H1 (cell line): ENCODE results near the gene CIROP. TPM values are rescaled to one million over a fixed set of nuclear protein-coding genes. Genes with fewer than 3 reads are reported as not detected.

Source experiments
- CTCF ChIA-PET: fragments of 300-600 bp; sonication (Branson Sonifier 250); formaldehyde crosslinking; loops from one replicate; lab custom pipeline; 2021; ENCODE audit not compliant: partially characterized antibody; lab: Charles Lee
- POLR2A ChIA-PET: fragments of 300-600 bp; sonication (Branson Sonifier 250); formaldehyde crosslinking; loops from one replicate; lab custom pipeline; 2021; ENCODE audit warnings: inconsistent platforms; ENCODE audit not compliant: partially characterized antibody; lab: Charles Lee
- DNase-seq, 2 experiments: peaks; one replicate each; pipeline versions ENCODE4 v3.0.0 to v3.0.0-alpha.2; 2010 to 2022; ENCODE audit warnings: low spot score in 2 of 2, low read depth in 1 of 2, mixed read lengths in 1 of 2
- FAIRE-seq: peaks from 2 replicates; lab custom pipeline; 2011; peaks lifted over from hg19 to GRCh38; lab: Jason Lieb, UNC
- H2AFZ ChIP-seq: 2 replicates; pipeline ENCODE4 v1.8.1; 2012; ENCODE audit warnings: low read length, inconsistent platforms
- H2AK5ac ChIP-seq: 2 replicates; pipeline ENCODE4 v1.6.1; 2013; ENCODE audit warnings: low read depth, low read length
- H2BK120ac ChIP-seq: replicated peaks from 2 replicates; pipeline ENCODE3; 2013; ENCODE audit warnings: low read depth, low read length, inconsistent platforms
- H2BK12ac ChIP-seq: 2 replicates; pipeline ENCODE4 v1.6.1; 2013; ENCODE audit warnings: low read depth, low read length
- H2BK15ac ChIP-seq: 2 replicates; pipeline ENCODE4 v1.6.1; 2013; ENCODE audit warnings: low read length
- H2BK20ac ChIP-seq: 2 replicates; pipeline ENCODE4 v1.6.1; 2013; ENCODE audit warnings: low read length
- H2BK5ac ChIP-seq: 2 replicates; pipeline ENCODE4 v1.6.1; 2013; ENCODE audit warnings: low read depth, low read length
- H3K14ac ChIP-seq: 2 replicates; pipeline ENCODE4 v1.6.1; 2013; ENCODE audit warnings: inconsistent platforms; ENCODE audit not compliant: insufficient read length
- H3K18ac ChIP-seq: 2 replicates; pipeline ENCODE4 v1.6.1; 2013; ENCODE audit warnings: low read length; ENCODE audit errors: extremely low read depth
- H3K23ac ChIP-seq: 2 replicates; pipeline ENCODE4 v1.6.1; 2013; ENCODE audit warnings: inconsistent platforms; ENCODE audit not compliant: insufficient read length
- H3K23me2 ChIP-seq: 2 replicates; pipeline ENCODE4 v1.6.1; 2013; ENCODE audit warnings: low read depth, low read length
- H3K27ac ChIP-seq: 2 replicates; pipeline ENCODE4 v1.6.1; 2011; ENCODE audit warnings: low read depth, low read length, inconsistent platforms
- H3K27me3 ChIP-seq, 4 experiments: replicated peaks in 1 of 4; 1 replicate in 1 of 4; 2 replicates in 3 of 4; pipeline versions ENCODE4 v1.6.1 to v1.8.1; 2011 to 2013; ENCODE audit warnings: low read length in 3 of 4, mild to moderate bottlenecking in 3 of 4, inconsistent platforms in 2 of 4, mixed read lengths in 2 of 4, moderate library complexity in 1 of 4; ENCODE audit not compliant: control insufficient read depth in 3 of 4, insufficient read depth in 3 of 4; ENCODE audit errors: extremely low read depth in 1 of 4
- H3K36me3 ChIP-seq, 4 experiments: 2 replicates each; pipeline versions ENCODE4 v1.6.1 to v1.8.1; 2011 to 2013; ENCODE audit warnings: mild to moderate bottlenecking in 4 of 4, low read length in 3 of 4, moderate library complexity in 2 of 4, control low read depth in 1 of 4, inconsistent platforms in 1 of 4; ENCODE audit not compliant: insufficient read depth in 4 of 4, control insufficient read depth in 2 of 4
- H3K4ac ChIP-seq: replicated peaks from 2 replicates; pipeline ENCODE3; 2013; ENCODE audit warnings: low read length, low read depth, mixed read lengths, inconsistent platforms; ENCODE audit not compliant: insufficient read length
- H3K4me1 ChIP-seq, 4 experiments: replicated peaks in 1 of 4; 1 replicate in 1 of 4; 2 replicates in 3 of 4; pipeline versions ENCODE4 v1.6.1 to v1.8.1; 2011 to 2013; ENCODE audit warnings: low read length in 3 of 4, inconsistent platforms in 2 of 4, mixed read lengths in 1 of 4; ENCODE audit not compliant: insufficient read depth in 4 of 4, control insufficient read depth in 3 of 4
- H3K4me2 ChIP-seq, 2 experiments: 2 replicates each; pipeline versions ENCODE4 v1.6.1 to v1.8.1; 2011 to 2013; ENCODE audit warnings: low read depth in 2 of 2, low read length in 2 of 2, control low read depth in 1 of 2, inconsistent platforms in 1 of 2, mild to moderate bottlenecking in 1 of 2; ENCODE audit not compliant: insufficient read depth in 1 of 2
- H3K4me3 ChIP-seq, 4 experiments: fragments of 200-600, 300-600 bp in 1 of 4; sonication (generic), shearing (Covaris generic), sonication (Bioruptor Twin) in 1 of 4; 2 replicates each; pipeline versions ENCODE4 v1.5.1 to v1.8.1; 2011 to 2016; ENCODE audit warnings: low read length in 4 of 4, low read depth in 3 of 4, control low read depth in 2 of 4, inconsistent platforms in 2 of 4, mild to moderate bottlenecking in 2 of 4, mixed read lengths in 1 of 4, moderate library complexity in 1 of 4; ENCODE audit not compliant: insufficient read depth in 2 of 4; ENCODE audit errors: extremely low read depth in 1 of 4
- H3K56ac ChIP-seq: replicated peaks from 2 replicates; pipeline ENCODE3; 2013; ENCODE audit warnings: low read depth, mild to moderate bottlenecking, mixed read lengths, low read length, inconsistent platforms; ENCODE audit not compliant: insufficient read length
- H3K79me1 ChIP-seq: 2 replicates; pipeline ENCODE4 v1.6.1; 2013; ENCODE audit warnings: low read depth, low read length, control low read depth
- H3K79me2 ChIP-seq, 2 experiments: 2 replicates each; pipeline versions ENCODE4 v1.6.1 to v1.8.1; 2012 to 2013; ENCODE audit warnings: low read length in 2 of 2, mild to moderate bottlenecking in 2 of 2, inconsistent platforms in 1 of 2; ENCODE audit not compliant: insufficient read depth in 2 of 2, control insufficient read depth in 1 of 2
- H3K9ac ChIP-seq, 4 experiments: replicated peaks in 1 of 4; 1 replicate in 1 of 4; 2 replicates in 3 of 4; pipeline versions ENCODE4 v1.6.1 to v1.8.1; 2011 to 2013; ENCODE audit warnings: low read depth in 3 of 4, low read length in 3 of 4, control low read depth in 2 of 4, mild to moderate bottlenecking in 2 of 4, moderate library complexity in 2 of 4, inconsistent platforms in 1 of 4; ENCODE audit errors: extremely low read depth in 1 of 4
- H3K9me3 ChIP-seq, 2 experiments: 2 replicates each; pipeline versions ENCODE4 v1.6.1 to v1.8.1; 2012 to 2013; ENCODE audit warnings: mild to moderate bottlenecking in 2 of 2, moderate library complexity in 2 of 2, control low read depth in 1 of 2, inconsistent platforms in 1 of 2, low read depth in 1 of 2, low read length in 1 of 2, mixed read lengths in 1 of 2; ENCODE audit not compliant: insufficient read depth in 2 of 2
- H4K20me1 ChIP-seq, 2 experiments: replicated peaks in 1 of 2; 2 replicates each; pipeline versions ENCODE3 to v1.8.1; 2011 to 2013; ENCODE audit warnings: inconsistent platforms in 2 of 2, low read length in 2 of 2, mild to moderate bottlenecking in 1 of 2; ENCODE audit not compliant: insufficient read depth in 2 of 2, control insufficient read depth in 1 of 2
- H4K5ac ChIP-seq: 2 replicates; pipeline ENCODE4 v1.6.1; 2013; ENCODE audit warnings: low read length, low read depth, mixed read lengths, inconsistent platforms; ENCODE audit not compliant: insufficient read length
- H4K8ac ChIP-seq: 2 replicates; pipeline ENCODE4 v1.8.0; 2013; ENCODE audit warnings: mild to moderate bottlenecking, moderate library complexity, low read length, inconsistent platforms; ENCODE audit not compliant: insufficient read depth; ENCODE audit errors: extremely low read depth
- H4K91ac ChIP-seq: replicated peaks from 2 replicates; pipeline ENCODE3; 2013; ENCODE audit warnings: low read length, mixed read lengths, inconsistent platforms; ENCODE audit not compliant: insufficient read length
- RFX5 ChIP-seq: IDR thresholded peaks from 2 replicates; pipeline ENCODE4 v1.6.1; 2011; ENCODE audit warnings: low read depth, low read length, improper control_type of control experiment, borderline replicate concordance
- TAF7 ChIP-seq: optimal IDR thresholded peaks from 2 replicates; pipeline ENCODE3; 2011; ENCODE audit warnings: low read depth, mild to moderate bottlenecking, inconsistent platforms, low read length, moderate library complexity, borderline replicate concordance
- WGBS, 2 experiments: shearing (Covaris generic) in 1 of 2; methylation state at CpG; one replicate each; pipeline versions ENCODE4 v1.1.6 to v1.1.7; 2013 to 2015; ENCODE audit warnings: low lambda C conversion rate in 2 of 2, mixed read lengths in 2 of 2, inconsistent platforms in 1 of 2, low coverage in 1 of 2, missing lambda C conversion rate in 1 of 2; ENCODE audit not compliant: insufficient replicate concordance in 2 of 2, insufficient coverage in 1 of 2, insufficient read length in 1 of 2; ENCODE audit errors: extremely low coverage in 1 of 2, missing lambda C conversion rate in 1 of 2; 5-methylcytosine and 5-hydroxymethylcytosine counted together
- polyA plus RNA-seq, 7 experiments: library from polyadenylated mRNA; depleted of rRNA in 3 of 7; stranded (reverse) in 5 of 7; unstranded in 2 of 7; fragments of >200 nt in 5 of 7; fragments of 200-250 nt in 2 of 7; gene quantifications; 1 replicate in 5 of 7; 2 replicates in 1 of 7; 4 replicates in 1 of 7; pipeline versions ENCODE4 v1.2.1 to v1.2.3, GENCODE V29; 2011 to 2013; ENCODE audit warnings: missing spikeins in 2 of 7, mixed read lengths in 2 of 7
- total RNA-seq: library from RNA; stranded (reverse); fragmentation: NEBNext Ultra II Directional; extraction: Animal tissue kit (Norgen Biotek cat#: 25700); gene quantifications from 2 replicates; pipeline ENCODE4 v1.2.1, GENCODE V29; 2021
- TF ChIP-seq, protein P1 (sequence below): IDR thresholded peaks from 2 replicates; pipeline ENCODE4 v1.6.1; 2012; ENCODE audit warnings: inconsistent platforms

Gene CIROP
- total and polyA plus RNA-seq, 2 of the 8 experiments (the other 6 are each of a cell fraction or from before 2014, with no cell fraction given), result 0.06 TPM; not detected in 1

GRCh38 chr14:23115039-23115731, 10.4 kb upstream of the CIROP start:
- Histone ChIP-seq H3K14ac (no peak overlapping the region), H3K9me3 (no peaks in the 10 kb centered on the region; a peak in 1 of 4 replicates), H4K5ac (no peak overlapping the region), H3K23ac (no peak overlapping the region), H2BK12ac (no peak overlapping the region), H3K27me3 (peaks cover 0 to 3% (median 0%) of the 10 kb centered on the region in 4 experiments; a peak in 2 of 7 replicates), H4K20me1 (no peaks in the 10 kb centered on the region), H2BK5ac (no peak overlapping the region), H2BK15ac (0 out of 2 replicates have a peak overlapping the region, but pooled peaks have one; percentile 32), H3K9ac (no peak overlapping the region), H3K23me2 (no peaks in the 10 kb centered on the region; the same call in 1 of the 2 replicates), H3K4me1 (peaks cover 0 to 14% (median 5%) of the 10 kb centered on the region in 4 experiments; a peak in 6 of 7 replicates), H4K91ac (no peak overlapping the region), H3K18ac (no peak overlapping the region), H4K8ac (no peak overlapping the region; the same call in 1 of the 2 replicates), H3K4ac (no peak overlapping the region), H3K36me3 (no peaks in the 10 kb centered on the region), H3K79me2 (no peaks in the 10 kb centered on the region), H3K4me3 (no peak overlapping the region), H3K4me2 (no peak overlapping the region), H3K56ac (no peak overlapping the region), H3K79me1 (no peaks in the 10 kb centered on the region), H2AFZ (no peak overlapping the region), H3K27ac (no peak overlapping the region), H2AK5ac (no peak overlapping the region), H2BK120ac (no peak overlapping the region), H2BK20ac (no peak overlapping the region)
- WGBS, 2 experiments, result 89% methylated on average over 10 of the region's 10 CpGs; no CpG with 5 or more reads in 1 of the 2 experiments
- ChIA-PET POLR2A (no interaction called here), CTCF (interaction anchor here (0.7 to 1.0 kb wide), 3 partner anchors 19 to 72 kb away, joined by 3 to 4 read pairs (median 3); no protein-coding TSS in a partner anchor)
- no peak for FAIRE-seq
- DNase-seq, result no peak
- TF ChIP-seq TAF7 (no peak), RFX5 (no peak)
- TF ChIP-seq, protein P1, sequence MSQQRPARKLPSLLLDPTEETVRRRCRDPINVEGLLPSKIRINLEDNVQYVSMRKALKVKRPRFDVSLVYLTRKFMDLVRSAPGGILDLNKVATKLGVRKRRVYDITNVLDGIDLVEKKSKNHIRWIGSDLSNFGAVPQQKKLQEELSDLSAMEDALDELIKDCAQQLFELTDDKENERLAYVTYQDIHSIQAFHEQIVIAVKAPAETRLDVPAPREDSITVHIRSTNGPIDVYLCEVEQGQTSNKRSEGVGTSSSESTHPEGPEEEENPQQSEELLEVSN, result no peak
